Liver (tissue), 3 donors: ENCODE results near the gene FGF14.

Source experiments
- FOXA1 ChIP-seq: IDR thresholded peaks from 2 replicates; pipeline ENCODE4 v1.6.1; 2016; ENCODE audit warnings: antibody characterized with exemption
- GABPA ChIP-seq, 2 donors: IDR thresholded peaks in 1 of 2; conservative IDR thresholded peaks in 1 of 2; 2 replicates each; pipeline ENCODE4 v1.6.1; 2016; ENCODE audit warnings: antibody characterized with exemption in 2 of 2, mild to moderate bottlenecking in 1 of 2, moderate library complexity in 1 of 2
- HNF4A ChIP-seq, 2 donors: conservative IDR thresholded peaks; 2 replicates each; pipeline ENCODE4 v1.6.1; 2016; ENCODE audit warnings: antibody characterized with exemption in 2 of 2, mild to moderate bottlenecking in 2 of 2
- JUND ChIP-seq, 2 donors: IDR thresholded peaks; 2 replicates each; pipeline ENCODE4 v1.6.1; 2016; ENCODE audit warnings: antibody characterized with exemption in 2 of 2
- RAD21 ChIP-seq, 2 donors: IDR thresholded peaks; 2 replicates each; pipeline ENCODE4 v1.6.1; 2016; ENCODE audit warnings: antibody characterized with exemption in 2 of 2, mild to moderate bottlenecking in 2 of 2
- SP1 ChIP-seq: IDR thresholded peaks from 2 replicates; pipeline ENCODE4 v1.6.1; 2018; ENCODE audit warnings: antibody characterized with exemption, mild to moderate bottlenecking
- TAF1 ChIP-seq: conservative IDR thresholded peaks from 2 replicates; pipeline ENCODE4 v1.6.1; 2016; ENCODE audit warnings: antibody characterized with exemption, mild to moderate bottlenecking
- YY1 ChIP-seq: IDR thresholded peaks from 2 replicates; pipeline ENCODE4 v1.6.1; 2016; ENCODE audit warnings: antibody characterized with exemption, mild to moderate bottlenecking
- TF ChIP-seq, protein P1 (sequence below): fragments of 150-350 bp; IDR thresholded peaks from 2 replicates; pipeline ENCODE4 v1.5.1; 2017; ENCODE audit warnings: improper control_type of control experiment, low read depth, low read length; ENCODE audit not compliant: missing input control
- TF ChIP-seq, protein P2 (sequence below): IDR thresholded peaks from 2 replicates; pipeline ENCODE4 v1.6.1; 2016; ENCODE audit warnings: antibody characterized with exemption
- TF ChIP-seq, protein P3 (sequence below): IDR thresholded peaks from 2 replicates; pipeline ENCODE4 v1.6.1; 2016; ENCODE audit warnings: antibody characterized with exemption
- TF ChIP-seq, protein P4 (sequence below): IDR thresholded peaks from 2 replicates; pipeline ENCODE4 v1.6.1; 2016; ENCODE audit warnings: antibody characterized with exemption, mild to moderate bottlenecking
- donor health status: healthy.
- donor health status: healthy.

DNA sequence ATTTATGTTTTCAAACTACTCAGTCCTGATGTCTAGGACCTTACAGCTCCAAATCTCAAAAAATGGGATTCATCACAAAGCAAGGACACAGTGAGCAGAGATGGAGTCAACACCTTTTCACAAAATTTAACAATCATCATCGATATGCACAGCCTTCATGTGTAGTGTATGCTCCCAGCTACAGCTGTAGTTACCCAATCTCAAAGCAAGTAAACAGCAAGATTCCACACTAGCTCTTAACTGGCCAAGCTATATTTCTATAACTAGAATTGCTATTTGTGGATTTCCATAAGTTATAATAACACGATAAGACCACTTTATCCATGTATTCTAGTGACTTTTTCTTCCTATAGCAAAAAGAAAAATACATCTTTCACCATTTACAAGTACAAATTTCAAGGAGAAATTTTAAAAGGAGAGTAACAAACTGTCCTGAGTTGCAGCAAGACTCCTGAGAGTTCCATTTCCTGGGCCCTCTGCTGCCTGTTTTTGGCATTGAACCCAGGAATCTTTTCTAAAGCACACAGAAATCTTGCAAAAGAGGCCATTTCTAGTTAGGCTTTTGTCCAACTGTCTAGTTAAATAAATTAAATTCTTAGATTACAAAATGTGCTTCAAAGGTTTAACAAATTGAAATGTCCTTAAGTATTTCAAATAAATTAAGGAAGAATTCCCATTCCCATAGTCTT is 460.6 kb downstream of the FGF14 start:
- TF ChIP-seq, protein P1, sequence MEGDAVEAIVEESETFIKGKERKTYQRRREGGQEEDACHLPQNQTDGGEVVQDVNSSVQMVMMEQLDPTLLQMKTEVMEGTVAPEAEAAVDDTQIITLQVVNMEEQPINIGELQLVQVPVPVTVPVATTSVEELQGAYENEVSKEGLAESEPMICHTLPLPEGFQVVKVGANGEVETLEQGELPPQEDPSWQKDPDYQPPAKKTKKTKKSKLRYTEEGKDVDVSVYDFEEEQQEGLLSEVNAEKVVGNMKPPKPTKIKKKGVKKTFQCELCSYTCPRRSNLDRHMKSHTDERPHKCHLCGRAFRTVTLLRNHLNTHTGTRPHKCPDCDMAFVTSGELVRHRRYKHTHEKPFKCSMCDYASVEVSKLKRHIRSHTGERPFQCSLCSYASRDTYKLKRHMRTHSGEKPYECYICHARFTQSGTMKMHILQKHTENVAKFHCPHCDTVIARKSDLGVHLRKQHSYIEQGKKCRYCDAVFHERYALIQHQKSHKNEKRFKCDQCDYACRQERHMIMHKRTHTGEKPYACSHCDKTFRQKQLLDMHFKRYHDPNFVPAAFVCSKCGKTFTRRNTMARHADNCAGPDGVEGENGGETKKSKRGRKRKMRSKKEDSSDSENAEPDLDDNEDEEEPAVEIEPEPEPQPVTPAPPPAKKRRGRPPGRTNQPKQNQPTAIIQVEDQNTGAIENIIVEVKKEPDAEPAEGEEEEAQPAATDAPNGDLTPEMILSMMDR = peak; percentile 72
- TF ChIP-seq, protein P2, sequence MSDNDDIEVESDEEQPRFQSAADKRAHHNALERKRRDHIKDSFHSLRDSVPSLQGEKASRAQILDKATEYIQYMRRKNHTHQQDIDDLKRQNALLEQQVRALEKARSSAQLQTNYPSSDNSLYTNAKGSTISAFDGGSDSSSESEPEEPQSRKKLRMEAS = no peak
- peak; percentile 70 to 77 for TF ChIP-seq RAD21 (IDR thresholded peaks at IDR 0.05)
- TF ChIP-seq, protein P3, sequence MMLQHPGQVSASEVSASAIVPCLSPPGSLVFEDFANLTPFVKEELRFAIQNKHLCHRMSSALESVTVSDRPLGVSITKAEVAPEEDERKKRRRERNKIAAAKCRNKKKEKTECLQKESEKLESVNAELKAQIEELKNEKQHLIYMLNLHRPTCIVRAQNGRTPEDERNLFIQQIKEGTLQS = no peak
- no peak for TF ChIP-seq GABPA (IDR thresholded peaks at IDR 0.05 in 1 of 2, conservative IDR thresholded peaks at IDR 0.05 in 1 of 2)
- peak; percentile 71 for TF ChIP-seq YY1
- TF ChIP-seq, protein P4, sequence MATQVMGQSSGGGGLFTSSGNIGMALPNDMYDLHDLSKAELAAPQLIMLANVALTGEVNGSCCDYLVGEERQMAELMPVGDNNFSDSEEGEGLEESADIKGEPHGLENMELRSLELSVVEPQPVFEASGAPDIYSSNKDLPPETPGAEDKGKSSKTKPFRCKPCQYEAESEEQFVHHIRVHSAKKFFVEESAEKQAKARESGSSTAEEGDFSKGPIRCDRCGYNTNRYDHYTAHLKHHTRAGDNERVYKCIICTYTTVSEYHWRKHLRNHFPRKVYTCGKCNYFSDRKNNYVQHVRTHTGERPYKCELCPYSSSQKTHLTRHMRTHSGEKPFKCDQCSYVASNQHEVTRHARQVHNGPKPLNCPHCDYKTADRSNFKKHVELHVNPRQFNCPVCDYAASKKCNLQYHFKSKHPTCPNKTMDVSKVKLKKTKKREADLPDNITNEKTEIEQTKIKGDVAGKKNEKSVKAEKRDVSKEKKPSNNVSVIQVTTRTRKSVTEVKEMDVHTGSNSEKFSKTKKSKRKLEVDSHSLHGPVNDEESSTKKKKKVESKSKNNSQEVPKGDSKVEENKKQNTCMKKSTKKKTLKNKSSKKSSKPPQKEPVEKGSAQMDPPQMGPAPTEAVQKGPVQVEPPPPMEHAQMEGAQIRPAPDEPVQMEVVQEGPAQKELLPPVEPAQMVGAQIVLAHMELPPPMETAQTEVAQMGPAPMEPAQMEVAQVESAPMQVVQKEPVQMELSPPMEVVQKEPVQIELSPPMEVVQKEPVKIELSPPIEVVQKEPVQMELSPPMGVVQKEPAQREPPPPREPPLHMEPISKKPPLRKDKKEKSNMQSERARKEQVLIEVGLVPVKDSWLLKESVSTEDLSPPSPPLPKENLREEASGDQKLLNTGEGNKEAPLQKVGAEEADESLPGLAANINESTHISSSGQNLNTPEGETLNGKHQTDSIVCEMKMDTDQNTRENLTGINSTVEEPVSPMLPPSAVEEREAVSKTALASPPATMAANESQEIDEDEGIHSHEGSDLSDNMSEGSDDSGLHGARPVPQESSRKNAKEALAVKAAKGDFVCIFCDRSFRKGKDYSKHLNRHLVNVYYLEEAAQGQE = no peak
- TF ChIP-seq SP1 = no peak
- TF ChIP-seq JUND (IDR thresholded peaks at IDR 0.05) = no peak
- no peak for TF ChIP-seq TAF1
- no peak for TF ChIP-seq FOXA1
- TF ChIP-seq HNF4A (conservative IDR thresholded peaks at IDR 0.05) = peak; percentile 14 to 30
